Measurements from ENCODE around the gene LPAR5.
A peak's percentile ranks its signal among the peaks of the same experiment; 100 is the strongest.
"Not testable (repeated sequence)": the region's sequence is repeated elsewhere in the genome, so short reads cannot be mapped to it uniquely, and the experiment has no call there.

Gene LPAR5

DNA sequence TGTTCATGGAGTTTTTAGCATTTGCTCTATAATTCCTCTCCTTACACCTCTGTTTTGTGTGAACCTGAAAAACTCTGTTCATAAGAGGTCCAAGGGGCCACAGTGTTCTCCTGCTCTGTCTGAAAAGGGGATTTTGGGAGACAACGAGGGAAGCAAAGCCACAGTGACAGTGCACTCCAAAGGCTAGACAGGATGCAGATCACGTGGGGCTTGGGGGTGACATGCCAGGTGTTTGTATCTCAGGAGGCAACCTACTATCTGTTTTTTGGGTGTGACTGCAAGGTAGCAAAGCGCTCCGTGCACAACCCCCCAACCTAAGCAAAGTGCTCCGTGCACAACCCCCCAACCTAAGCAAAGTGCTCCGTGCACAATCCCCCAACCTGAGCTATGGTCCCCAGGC lies 23.5 kb downstream of the LPAR5 start:
- FAIRE-seq (no peak), DNase-seq (ENCODE audit: extremely low spot score, insufficient read length, low read depth) (no peak)

DNA sequence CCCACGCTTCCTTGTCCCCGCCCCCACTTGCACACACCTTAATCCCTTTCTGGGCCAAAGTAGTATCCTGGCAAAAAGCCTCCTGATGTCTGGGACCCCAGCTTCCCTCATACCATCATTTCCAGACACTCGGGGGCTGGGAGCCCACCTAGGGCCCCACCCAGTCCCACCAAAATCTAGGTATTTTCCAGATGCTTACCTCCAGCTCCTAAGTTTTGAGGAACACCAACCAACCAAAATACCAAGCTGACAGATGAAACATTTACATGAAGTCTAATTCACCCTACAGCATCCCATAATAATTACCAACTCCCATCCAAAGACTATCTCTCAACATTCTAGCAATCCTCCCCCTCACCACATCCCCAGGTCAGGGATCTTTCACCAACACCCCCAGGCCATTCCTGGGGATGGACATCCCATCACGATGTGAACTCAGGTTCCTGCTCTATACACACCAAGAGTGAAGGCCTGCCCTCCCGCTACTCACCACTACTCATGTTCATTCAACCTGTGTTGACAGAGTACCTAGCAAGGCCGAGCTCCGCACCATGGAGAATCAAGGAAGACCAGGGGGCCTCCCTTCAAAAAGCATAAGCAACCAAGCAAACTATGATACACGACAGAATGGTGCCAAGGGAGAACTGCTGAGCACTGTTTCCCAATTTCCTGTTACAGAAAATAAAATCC lies 27.0 kb downstream of the LPAR5 start:
- FAIRE-seq, result no peak
- DNase-seq (ENCODE audit: extremely low spot score, insufficient read length, low read depth), result no peak

DNA sequence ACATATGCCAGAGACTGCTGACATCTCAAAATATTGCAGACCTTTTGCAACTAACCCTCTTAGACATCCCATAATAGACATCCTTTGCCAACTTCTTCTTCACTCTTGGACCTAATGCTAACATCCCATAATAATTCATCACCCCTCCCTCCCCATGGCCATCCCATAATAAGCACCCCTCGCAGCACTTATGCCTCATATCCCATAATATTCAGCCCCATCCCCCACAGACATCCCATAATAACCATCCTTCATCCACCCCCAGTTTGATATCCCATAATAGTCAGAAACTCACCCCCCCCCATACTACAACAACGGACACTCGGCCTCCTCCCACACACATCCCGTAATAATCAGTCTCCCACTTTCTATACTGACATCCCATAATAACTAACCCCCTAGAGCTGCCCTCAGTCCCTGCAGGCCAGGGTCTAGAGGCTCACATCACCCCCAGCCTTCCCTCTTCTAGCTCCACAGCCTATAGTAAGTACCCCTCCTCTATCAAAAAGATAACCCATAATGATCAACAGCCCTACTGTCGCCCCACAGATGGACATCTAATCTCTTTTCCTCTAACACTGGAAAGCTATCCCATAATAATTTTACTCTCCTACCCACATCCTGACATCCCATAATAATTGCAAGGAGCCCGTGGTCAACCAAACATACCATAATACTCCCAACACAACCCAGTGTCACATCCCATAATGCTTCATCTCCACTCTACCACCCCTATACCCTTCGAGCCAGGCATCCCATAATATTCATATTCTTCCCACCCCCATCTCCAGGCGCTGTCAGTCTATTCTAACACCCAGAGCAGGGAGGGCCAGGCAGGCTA lies 27.8 kb downstream of the LPAR5 start:
- DNase-seq (ENCODE audit: extremely low spot score, insufficient read length, low read depth) (no peak), FAIRE-seq (no peak)

DNA sequence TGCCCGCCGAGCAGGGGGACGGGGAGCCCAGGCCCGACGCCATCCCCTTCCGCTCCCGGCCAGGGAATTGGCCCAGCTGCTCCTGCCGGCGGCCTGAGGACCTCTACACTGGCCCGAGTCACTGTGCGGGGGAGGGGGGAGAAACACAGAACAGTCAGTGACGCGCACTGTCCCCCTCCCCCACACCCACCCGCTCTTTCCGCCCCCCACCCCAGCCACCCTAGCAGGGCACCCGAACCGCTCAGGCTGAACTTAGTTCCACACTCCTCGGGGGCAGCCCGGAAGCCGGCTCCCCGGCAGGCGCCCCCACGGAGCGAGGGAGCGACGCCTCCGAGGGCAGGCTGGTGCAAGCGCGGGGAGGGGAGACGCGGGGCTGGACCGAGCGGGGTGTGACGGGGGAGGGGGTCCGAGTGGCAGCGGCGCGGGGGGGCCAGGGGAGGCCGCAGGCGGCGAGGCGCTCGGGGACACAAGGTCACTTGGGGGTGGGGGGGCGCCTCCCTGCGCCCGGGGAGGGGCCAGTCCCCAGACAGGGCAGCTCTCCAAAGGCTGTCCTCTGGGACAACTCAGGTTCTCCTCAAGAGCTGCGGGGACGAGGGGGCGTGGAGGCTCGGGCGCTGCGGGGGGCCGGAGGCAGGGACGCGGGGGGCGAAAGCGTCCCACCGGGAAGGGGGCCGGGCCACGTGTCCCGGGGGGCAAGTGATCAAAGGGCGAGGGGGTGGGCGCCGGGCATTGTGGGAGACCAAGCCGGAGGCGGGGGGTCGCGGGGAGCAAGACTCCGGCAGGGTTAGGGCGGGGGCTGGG lies 29.2 kb downstream of the LPAR5 start:
- DNase-seq (ENCODE audit: extremely low spot score, insufficient read length, low read depth) (no peak), FAIRE-seq (peak; percentile 38)

DNA sequence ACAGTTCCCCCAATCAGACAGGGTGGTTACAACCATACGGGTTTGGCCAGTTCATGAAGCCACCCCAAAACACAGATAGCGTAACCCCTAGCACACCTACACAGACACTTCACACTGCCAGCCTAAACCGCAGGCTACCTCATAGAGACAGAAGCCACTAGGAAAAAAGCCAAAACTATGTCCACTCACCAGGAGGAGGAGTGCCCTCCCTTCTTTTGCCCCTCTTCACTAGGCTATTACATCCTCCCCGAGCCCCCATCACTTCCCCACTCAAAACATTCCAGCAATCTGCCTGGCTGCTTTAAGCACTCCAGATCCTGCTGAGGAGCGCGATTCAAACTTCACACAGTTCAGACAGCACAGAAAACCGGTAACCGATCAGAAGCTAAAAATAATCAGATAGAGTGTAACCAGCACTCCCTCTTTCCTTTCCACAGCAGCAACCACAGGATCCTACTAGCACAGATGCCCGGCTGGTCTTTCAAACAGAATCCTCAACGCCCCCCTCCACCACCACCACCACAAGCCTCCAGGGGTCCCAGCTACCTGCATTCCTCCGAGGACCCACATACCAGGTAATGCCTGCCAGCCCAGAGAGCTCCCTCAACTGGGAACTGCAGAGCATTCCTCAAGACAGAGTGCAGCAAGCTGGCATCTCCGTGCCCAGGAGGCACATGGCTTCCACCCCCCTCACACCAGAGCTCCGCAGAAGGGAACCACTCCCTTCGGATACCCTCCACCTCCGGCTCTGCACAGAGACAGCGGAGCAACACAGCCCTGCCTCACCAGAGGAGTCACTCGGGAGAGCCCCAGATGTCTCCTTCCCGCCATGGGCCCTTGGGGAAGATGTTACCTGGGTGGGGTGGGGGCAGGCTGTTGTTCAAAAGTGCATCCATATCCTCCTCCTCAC lies 30.1 kb downstream of the LPAR5 start:
- FAIRE-seq (peak; percentile 36), DNase-seq (ENCODE audit: extremely low spot score, insufficient read length, low read depth) (no peak)

DNA sequence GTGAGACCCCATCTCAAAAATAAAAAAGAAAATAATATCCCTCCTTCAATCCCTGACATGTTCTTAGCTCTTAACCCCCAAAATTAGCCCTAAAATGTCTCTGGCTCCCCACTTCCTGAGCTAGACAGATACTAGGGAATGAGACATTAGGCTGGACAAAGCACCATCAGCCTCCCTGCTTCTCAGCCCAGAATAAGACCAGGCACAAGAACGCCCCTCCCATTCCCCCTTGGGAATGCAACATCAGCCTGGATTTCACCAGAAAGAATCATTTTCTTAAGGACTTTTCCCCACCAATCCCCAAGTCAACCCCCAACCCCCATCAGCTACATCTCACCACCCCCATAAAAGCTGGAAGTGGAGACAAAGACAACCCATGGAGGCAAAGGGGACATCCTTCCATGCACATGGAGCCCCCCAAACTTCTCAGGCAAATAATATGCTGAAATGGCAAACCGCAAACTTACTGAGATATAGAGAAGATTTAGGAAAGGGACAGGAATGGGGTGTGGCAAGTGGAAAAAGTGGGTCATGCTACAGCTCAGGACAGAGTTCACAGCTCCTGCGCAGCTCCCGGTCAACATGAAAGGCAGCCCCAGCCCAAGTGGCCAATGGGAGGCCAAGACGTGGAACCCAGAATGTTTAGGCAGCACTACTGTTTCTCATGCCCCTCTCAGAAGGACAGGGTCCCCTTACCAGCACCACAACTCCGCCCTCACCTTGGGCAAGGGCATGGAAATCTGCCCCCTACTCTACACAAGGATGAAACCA lies 31.3 kb downstream of the LPAR5 start:
- FAIRE-seq (no peak), DNase-seq (ENCODE audit: extremely low spot score, insufficient read length, low read depth) (no peak)

DNA sequence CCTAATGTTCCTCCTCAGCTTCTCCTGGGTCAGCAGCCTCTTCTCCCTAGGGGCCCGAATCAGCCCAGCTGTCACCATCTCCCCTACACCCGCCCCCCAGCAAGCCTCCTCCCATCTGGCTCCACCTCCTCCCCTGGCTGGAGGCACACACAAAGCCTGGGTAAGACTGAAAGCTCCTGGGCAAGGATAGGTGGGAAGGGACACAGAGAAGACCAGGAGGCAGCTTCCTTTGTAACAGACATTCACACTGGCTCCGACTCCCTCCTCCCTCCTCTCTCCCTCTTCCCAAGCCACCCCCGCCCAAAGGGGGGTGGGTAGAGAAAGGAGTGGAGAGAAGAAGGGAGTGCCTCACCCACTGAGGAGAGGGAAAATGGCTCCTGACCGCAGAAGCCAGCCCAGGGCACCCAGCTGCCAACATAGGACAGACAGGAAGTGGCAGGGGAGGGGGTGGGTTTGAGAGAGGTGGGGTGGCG lies 32.6 kb downstream of the LPAR5 start:
- no peak for FAIRE-seq
- no peak for DNase-seq (ENCODE audit: extremely low spot score, insufficient read length, low read depth)

DNA sequence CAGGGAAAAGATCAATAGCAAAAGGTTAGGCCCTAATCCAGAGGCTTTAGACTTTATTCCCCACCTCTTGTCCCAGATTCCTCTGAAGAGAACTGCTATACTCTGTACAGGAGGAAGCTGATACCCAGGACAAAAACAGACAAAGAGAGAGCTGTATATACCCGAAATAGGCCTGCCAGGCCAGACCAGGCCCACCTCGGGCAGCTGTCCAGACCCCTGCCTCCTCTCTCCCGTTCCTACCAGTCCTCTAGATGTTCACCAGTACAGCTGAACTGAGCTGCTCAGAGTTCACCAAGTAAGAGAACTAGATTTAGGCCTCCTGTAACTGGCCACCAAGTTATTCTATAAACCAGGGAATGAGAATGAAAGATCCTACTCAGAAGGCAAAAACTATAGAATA lies 33.2 kb downstream of the LPAR5 start:
- DNase-seq (ENCODE audit: extremely low spot score, insufficient read length, low read depth), result no peak
- no peak for FAIRE-seq

DNA sequence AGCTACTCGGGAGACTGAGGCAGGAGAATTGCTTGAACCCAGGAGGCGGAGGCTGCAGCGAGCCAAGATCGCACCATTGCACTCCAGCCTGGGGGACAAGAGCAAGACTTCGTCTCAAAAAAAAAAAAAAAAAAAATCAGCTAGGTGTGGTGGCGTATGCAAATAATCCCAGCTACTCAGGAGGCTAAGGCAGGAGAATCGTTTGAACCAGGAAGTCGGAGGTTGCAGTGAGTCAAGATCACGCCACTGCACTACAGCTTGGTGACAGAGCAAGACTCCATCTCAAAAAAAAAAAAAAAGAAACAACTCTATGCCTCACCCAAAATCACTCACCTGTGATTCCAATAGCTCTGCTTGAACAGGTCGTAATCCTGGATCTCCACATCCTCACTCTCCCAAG lies 40.1 kb downstream of the LPAR5 start:
- FAIRE-seq, result not testable (repeated sequence)

DNA sequence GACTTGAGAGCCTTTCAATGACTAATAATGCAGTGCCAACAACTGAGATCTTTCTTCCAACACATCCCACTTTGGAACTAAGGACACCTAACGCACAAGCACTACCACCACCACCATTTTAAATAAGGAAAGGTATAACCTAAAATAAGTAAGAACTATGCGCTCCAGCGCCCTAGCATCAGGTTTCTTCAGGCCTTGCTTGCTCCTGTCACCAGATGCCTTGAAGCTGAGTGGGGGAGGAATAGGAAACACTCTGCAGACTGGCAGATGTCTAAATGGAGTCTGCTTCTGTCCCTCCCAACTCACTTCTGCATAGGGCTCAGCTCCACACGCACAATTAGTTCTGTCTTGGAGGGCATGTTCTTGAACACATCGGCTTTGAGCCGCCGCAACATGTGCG lies 43.7 kb downstream of the LPAR5 start:
- DNase-seq (ENCODE audit: extremely low spot score, insufficient read length, low read depth) (no peak), FAIRE-seq (no peak)

More for the DNA sequence above, 40.1 kb downstream of the LPAR5 start:
- not testable (repeated sequence) for DNase-seq (ENCODE audit: extremely low spot score, insufficient read length, low read depth)

DNA sequence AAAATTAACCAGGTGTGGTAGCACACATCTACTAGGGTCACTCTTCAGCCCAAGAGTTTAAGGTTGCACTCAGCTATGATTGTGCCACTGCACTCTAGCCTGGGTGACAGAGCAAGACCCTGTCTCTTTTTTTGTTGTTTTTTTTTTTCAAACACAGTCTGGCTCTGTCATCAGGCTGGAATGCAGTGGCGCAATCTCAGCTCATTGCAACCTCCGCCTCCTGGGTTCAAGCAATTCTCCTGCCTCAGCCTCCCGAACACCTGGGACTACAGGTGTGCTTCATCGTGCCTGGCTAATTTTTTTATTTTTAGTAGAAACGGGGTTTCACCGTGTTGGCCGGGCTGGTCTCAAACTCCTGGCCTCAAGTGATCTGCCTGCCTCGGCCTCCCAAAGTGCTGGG lies 49.2 kb downstream of the LPAR5 start:
- not testable (repeated sequence) for DNase-seq (ENCODE audit: extremely low spot score, insufficient read length, low read depth); FAIRE-seq

DNA sequence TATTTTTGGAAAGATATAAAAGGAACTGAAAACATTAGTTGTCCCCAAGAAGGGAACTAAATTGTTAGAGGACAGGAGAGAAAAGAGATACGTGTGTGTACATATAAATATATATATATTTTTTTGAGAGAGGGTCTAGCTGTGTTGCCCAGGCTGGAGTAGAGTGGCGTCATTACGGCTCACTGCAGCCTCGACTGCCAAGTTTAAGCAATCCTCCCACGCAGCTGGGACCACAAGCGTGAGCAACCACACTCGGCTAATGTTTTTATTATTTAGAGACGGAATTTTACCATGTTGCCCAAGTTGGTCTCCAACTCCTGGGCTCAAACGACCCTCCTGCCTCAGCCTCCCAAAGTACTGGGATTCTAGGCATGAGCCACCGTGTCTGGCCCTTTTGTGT lies 51.5 kb downstream of the LPAR5 start:
- no peak for FAIRE-seq
- DNase-seq (ENCODE audit: extremely low spot score, insufficient read length, low read depth), result no peak

DNA sequence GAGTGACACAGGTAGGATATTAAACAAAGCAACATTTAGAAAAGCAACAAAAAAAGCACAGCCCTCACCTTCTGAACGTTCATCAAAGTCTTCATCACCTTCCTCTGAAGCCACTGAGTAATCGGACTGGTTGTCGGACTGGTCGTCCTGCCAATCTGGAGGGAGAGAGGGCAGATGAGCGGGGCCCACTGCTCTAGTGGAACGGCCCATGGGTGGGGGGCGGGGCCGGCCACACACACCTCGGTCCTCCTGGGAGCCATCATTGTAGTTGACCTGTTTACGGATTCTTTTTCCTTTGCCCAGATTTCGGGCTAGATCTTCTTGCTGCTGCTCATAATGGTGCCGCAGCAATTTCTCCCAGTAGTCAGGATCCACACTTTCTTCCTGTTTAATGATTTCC lies 52.8 kb downstream of the LPAR5 start:
- DNase-seq (ENCODE audit: extremely low spot score, insufficient read length, low read depth) (no peak), FAIRE-seq (no peak)

DNA sequence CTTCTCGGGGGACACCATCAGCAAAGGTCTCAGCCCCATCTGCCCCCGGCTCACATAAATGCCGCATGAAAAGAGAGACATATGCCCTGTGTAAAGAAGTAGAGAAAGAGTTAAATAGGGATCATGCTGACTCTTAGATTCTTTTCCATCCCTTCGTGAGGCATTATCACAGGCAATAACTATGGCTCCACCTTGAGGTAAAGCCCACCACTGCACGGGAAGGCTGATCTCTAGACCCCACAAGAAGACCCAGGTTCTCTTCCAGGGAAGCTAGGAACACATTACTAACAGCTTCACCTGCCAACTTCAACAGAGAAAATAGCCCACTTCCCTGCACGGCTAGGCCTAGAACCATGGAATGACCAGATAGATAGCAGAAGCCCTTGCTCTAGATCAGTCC lies 53.6 kb downstream of the LPAR5 start:
- FAIRE-seq (no peak), DNase-seq (ENCODE audit: extremely low spot score, insufficient read length, low read depth) (no peak)

DNA sequence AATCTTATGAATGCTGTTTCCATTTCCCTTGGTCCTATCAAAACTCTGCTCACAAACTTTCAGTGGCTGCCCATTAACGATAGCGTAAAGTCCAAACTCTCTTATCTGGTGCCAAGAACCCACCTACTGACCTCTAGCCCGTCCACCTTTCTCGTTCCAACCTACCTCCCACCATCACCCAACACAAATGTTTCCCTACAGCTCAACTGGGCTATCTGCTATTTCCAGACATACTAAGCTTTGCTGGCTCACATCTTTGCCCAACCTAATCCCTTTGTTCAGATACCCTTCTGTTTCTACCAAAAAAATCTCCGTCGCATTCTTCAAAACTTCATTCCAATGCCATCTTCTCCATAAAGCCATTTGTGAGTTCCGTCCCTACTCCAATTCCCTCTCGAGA lies 60.1 kb downstream of the LPAR5 start:
- no peak for DNase-seq (ENCODE audit: extremely low spot score, insufficient read length, low read depth)
- FAIRE-seq, result no peak

DNA sequence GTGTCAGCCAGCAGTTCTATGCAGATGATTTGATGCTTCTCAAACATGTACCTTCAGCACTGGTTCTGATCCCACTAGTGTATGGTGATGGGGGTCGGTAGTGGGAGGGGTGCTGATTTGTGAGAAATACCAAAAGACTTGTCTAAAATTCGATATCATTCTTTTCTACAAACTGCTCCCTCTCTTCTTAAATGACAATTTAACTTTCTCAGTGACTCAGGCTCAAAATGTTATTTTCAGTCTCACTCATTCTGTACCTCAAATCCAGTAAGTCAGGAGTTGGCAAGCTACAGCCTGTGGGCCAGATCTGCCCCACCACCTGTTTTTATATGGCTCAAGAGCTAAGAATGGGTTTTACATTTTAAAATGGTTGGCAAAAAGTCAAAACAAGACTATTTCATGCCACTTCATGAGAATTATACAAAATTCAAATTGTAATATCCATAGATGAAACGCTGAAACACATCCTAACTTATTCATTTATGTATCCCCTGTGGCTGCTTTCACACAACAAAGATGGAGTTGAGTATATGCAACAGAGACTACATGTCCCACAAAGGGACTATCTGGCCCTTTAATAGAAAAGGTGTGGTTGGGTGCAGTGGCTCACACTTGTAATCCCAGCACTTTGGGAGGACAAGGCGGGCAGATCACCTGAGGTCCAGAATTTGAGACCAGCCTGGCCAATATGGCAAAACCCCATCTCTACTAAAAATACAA lies 61.0 kb downstream of the LPAR5 start:
- DNase-seq (ENCODE audit: extremely low spot score, insufficient read length, low read depth) (no peak), FAIRE-seq (no peak)

DNA sequence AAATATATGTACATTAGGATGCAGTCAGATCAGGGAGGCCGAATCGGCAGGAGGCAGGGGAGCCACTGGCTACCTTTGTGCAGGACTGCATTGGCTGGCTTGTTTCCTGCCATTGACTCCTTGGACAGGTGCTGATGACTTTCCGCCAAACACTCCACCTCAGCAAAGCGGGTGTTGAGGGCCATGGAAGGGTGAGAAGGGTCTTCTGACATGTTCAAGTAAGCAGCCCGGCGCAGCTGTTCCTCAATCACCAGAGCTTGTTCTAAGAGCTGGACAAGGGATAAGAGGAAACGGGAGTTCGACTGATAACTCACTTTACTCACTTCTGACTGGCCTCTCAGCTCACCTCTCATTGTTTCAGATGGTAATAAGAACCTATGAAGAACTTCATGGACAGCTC lies 62.8 kb downstream of the LPAR5 start:
- DNase-seq (ENCODE audit: extremely low spot score, insufficient read length, low read depth) (no peak), FAIRE-seq (no peak)

DNA sequence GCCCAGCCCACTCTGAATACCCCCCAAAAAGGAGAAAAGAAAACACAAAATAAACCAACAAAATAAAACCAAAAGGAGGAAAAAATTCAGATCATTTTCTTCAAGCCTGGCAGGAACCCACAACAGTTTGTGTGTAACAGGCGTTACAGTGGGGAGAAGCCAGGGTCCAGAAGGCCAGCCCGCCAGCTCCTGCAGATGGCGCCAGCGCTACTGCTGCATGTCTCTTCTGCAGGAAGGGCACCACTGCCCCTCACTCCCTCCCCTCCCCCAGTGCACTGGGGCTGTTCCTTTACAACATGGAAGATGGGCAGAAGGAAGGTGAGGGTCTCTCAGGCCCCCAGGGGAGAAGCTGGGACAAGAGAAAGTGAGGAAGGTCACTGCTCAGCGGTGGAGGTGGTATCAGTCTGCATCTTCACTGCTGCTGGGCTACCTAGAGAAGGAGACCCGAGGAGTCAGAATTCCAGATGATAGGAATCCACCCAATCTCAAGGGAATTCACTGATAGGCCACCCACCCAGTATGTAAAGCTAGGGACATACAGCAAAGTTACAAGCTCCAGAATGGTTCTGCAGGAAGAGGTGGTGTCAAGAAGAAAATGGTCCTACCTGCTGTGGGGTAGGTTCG lies 65.4 kb downstream of the LPAR5 start:
- FAIRE-seq (no peak), DNase-seq (ENCODE audit: extremely low spot score, insufficient read length, low read depth) (no peak)

All from GM18507 (cell line).